ENCODE data around the gene AGBL1.

DNA sequence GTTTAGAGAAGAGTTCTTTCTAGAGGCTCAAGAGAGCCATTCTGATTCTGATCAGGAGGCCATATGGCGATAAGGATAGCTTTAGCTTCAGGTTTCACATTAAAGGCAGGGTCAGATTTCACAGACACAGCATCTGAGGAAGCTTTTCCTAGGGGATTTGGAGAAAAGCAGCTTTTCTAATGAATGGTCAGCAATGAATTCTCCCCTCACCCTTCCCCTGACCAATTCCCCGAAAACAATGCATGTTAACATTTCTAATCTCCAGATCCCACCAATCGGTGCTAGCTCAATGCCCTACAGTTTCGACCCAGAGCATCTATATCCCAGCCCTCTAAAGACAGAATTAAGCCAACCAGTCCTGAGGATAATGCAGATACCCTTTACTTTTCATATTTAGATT is 9.8 kb downstream of the AGBL1 start:
- TF ChIP-seq, protein P1, sequence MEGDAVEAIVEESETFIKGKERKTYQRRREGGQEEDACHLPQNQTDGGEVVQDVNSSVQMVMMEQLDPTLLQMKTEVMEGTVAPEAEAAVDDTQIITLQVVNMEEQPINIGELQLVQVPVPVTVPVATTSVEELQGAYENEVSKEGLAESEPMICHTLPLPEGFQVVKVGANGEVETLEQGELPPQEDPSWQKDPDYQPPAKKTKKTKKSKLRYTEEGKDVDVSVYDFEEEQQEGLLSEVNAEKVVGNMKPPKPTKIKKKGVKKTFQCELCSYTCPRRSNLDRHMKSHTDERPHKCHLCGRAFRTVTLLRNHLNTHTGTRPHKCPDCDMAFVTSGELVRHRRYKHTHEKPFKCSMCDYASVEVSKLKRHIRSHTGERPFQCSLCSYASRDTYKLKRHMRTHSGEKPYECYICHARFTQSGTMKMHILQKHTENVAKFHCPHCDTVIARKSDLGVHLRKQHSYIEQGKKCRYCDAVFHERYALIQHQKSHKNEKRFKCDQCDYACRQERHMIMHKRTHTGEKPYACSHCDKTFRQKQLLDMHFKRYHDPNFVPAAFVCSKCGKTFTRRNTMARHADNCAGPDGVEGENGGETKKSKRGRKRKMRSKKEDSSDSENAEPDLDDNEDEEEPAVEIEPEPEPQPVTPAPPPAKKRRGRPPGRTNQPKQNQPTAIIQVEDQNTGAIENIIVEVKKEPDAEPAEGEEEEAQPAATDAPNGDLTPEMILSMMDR (IDR thresholded peaks at IDR 0.05) = no peak
- no peak for TF ChIP-seq POLR2A (IDR thresholded peaks at IDR 0.05)

All from Peyer's patch (tissue), 4 donors.